Measurements from ENCODE around the gene NTM. TPM values are rescaled to one million over a fixed set of nuclear protein-coding genes. Genes with fewer than 3 reads are reported as not detected.

The NTM gene
- total and polyA plus RNA-seq, 2 donors (not counting 3 experiments of a cell fraction or from before 2014, with no cell fraction given), result 1.00 to 1.1 TPM

- CTCF ChIA-PET, result no interaction called here
- intact Hi-C loops (cut with micrococcal nuclease), result no loop called here
- H3K9me3 ChIP-seq (replicated peaks; ENCODE audit: control insufficient read depth, insufficient read depth, low read length), result peaks cover 4% of the 10 kb centered on the region
- no peak overlapping the region for H2AFZ ChIP-seq (ENCODE audit: low read depth, low read length)
- no peak overlapping the region for H3K4me3 ChIP-seq (replicated peaks in 1 of 3; ENCODE audit: insufficient read depth in 1 of 3, low read depth in 1 of 3, low read length in 3 of 3)
- no peaks in the 10 kb centered on the region for H3K79me2 ChIP-seq (ENCODE audit: control insufficient read depth, insufficient read depth, low read length)
- H3K4me1 ChIP-seq (ENCODE audit: control insufficient read depth, extremely low read depth, insufficient read depth, low read length), result no peaks in the 10 kb centered on the region
- H3K27ac ChIP-seq (ENCODE audit: insufficient read depth, low read depth, low read length), result no peak overlapping the region
- TF ChIP-seq GATA2 (IDR thresholded peaks at IDR 0.05; ENCODE audit: insufficient read depth, insufficient read length, low read depth, low read length) (no peak), MYC (IDR thresholded peaks at IDR 0.05; ENCODE audit: low read depth, low read length) (no peak), MAX (IDR thresholded peaks at IDR 0.05; ENCODE audit: insufficient read depth, insufficient read length) (no peak)
- no peak overlapping the region for H3K4me2 ChIP-seq (ENCODE audit: insufficient read depth, low read length)
- FAIRE-seq (no peak), DNase-seq (ENCODE audit: low read depth, low spot score) (no peak)
- H3K27me3 ChIP-seq (ENCODE audit: control insufficient read depth in 2 of 2, insufficient read depth in 2 of 2, low read length in 2 of 2), result no peaks in the 10 kb centered on the region
- H3K36me3 ChIP-seq (ENCODE audit: control insufficient read depth in 2 of 2, extremely low read depth in 1 of 2, insufficient read depth in 2 of 2, low read length in 2 of 2), result no peaks in the 10 kb centered on the region
- BruUV-seq (replicated peaks), result no TSS peak
- no peaks in the 10 kb centered on the region for H3K9me1 ChIP-seq (replicated peaks; ENCODE audit: control insufficient read depth, extremely low read depth, insufficient read depth, low read length)
- no peaks in the 10 kb centered on the region for H4K20me1 ChIP-seq (replicated peaks; ENCODE audit: control insufficient read depth, extremely low read depth, insufficient read depth, low read length)
- dilution Hi-C loops (cut with MboI; ENCODE audit: extremely low pct_ligation_motif_present, low sequenced_read_pairs), result no loop called here
- H3K9ac ChIP-seq (replicated peaks; ENCODE audit: extremely low read depth, insufficient read depth, low read length), result no peak overlapping the region
- POLR2A ChIA-PET, result no interaction called here
Measured at GRCh38 chr11:132256528-132257279, 886.3 kb downstream of the NTM start.

- DNase-seq (ENCODE audit: low read depth, low spot score) (no peak), FAIRE-seq (no peak)
- no peaks in the 10 kb centered on the region for H4K20me1 ChIP-seq (replicated peaks; ENCODE audit: control insufficient read depth, extremely low read depth, insufficient read depth, low read length)
- H3K27me3 ChIP-seq (ENCODE audit: control insufficient read depth in 2 of 2, insufficient read depth in 2 of 2, low read length in 2 of 2), result no peaks in the 10 kb centered on the region
- H3K36me3 ChIP-seq (ENCODE audit: control insufficient read depth in 2 of 2, extremely low read depth in 1 of 2, insufficient read depth in 2 of 2, low read length in 2 of 2), result no peaks in the 10 kb centered on the region
- ChIA-PET CTCF (no interaction called here), POLR2A (no interaction called here)
- no peak overlapping the region for H3K27ac ChIP-seq (ENCODE audit: insufficient read depth, low read depth, low read length)
- dilution Hi-C loops (cut with MboI; ENCODE audit: extremely low pct_ligation_motif_present, low sequenced_read_pairs), result no loop called here
- H3K9ac ChIP-seq (replicated peaks; ENCODE audit: extremely low read depth, insufficient read depth, low read length), result no peak overlapping the region
- no TSS peak for BruUV-seq (replicated peaks)
- no peaks in the 10 kb centered on the region for H3K79me2 ChIP-seq (ENCODE audit: control insufficient read depth, insufficient read depth, low read length)
- H3K4me2 ChIP-seq (ENCODE audit: insufficient read depth, low read length), result no peak overlapping the region
- no peak for TF ChIP-seq POLR2A (IDR thresholded peaks at IDR 0.05; ENCODE audit: low read depth, low read length)
- H3K4me3 ChIP-seq (replicated peaks in 1 of 3; ENCODE audit: insufficient read depth in 1 of 3, low read depth in 1 of 3, low read length in 3 of 3), result no peak overlapping the region
- intact Hi-C loops (cut with micrococcal nuclease), result no loop called here
- H3K4me1 ChIP-seq (ENCODE audit: control insufficient read depth, extremely low read depth, insufficient read depth, low read length), result no peaks in the 10 kb centered on the region
- peaks cover 4% of the 10 kb centered on the region for H3K9me3 ChIP-seq (replicated peaks; ENCODE audit: control insufficient read depth, insufficient read depth, low read length)
- no peaks in the 10 kb centered on the region for H3K9me1 ChIP-seq (replicated peaks; ENCODE audit: control insufficient read depth, extremely low read depth, insufficient read depth, low read length)
- H2AFZ ChIP-seq (ENCODE audit: low read depth, low read length), result no peak overlapping the region
Measured at GRCh38 chr11:132257871-132258270, 887.5 kb downstream of the NTM start.

All from endothelial cell of umbilical vein (primary cell).